Naive thymus-derived CD4-positive, alpha-beta T cell (primary cell): ENCODE data around the gene SERPINB1. TPM values are rescaled to one million over a fixed set of nuclear protein-coding genes. Genes with fewer than 3 reads are reported as not detected.

Source experiments
- ATAC-seq: fragments of 150-1000 bp; cut with Tn5 transposase; 2 replicates; pipeline ENCODE4 v1.10.0; 2021; ENCODE audit warnings: mild to moderate bottlenecking, moderate library complexity
- CTCF ChIA-PET: fragments of 350-600 bp; sonication (Branson Sonifier 250); formaldehyde crosslinking; loops from one replicate; lab custom pipeline; 2021; ENCODE audit warnings: antibody characterized with exemption; lab: Charles Lee
- POLR2A ChIA-PET: fragments of 350-600 bp; sonication (Branson Sonifier 250); formaldehyde crosslinking; loops from one replicate; lab custom pipeline; 2021; ENCODE audit warnings: antibody characterized with exemption, inconsistent platforms; lab: Charles Lee
- DNase-seq, 9 donors: peaks; one replicate each; pipeline versions ENCODE4 v3.0.0 to v3.0.0-alpha.2; 2020 to 2022; ENCODE audit warnings: mixed read lengths in 1 of 9
- H3K27ac ChIP-seq: one replicate; pipeline ENCODE4 v1.7.0; 2013; ENCODE audit warnings: mild to moderate bottlenecking, low read depth, low read length, moderate library complexity
- H3K27me3 ChIP-seq, 2 donors: one replicate each; pipeline ENCODE4 v1.7.0; 2013; ENCODE audit warnings: low read length in 2 of 2, mild to moderate bottlenecking in 2 of 2, moderate library complexity in 2 of 2; ENCODE audit not compliant: control insufficient read depth in 2 of 2, insufficient read depth in 2 of 2
- H3K36me3 ChIP-seq, 3 experiments: 1 replicate in 2 of 3; 2 replicates in 1 of 3; pipeline ENCODE4 v1.7.0; 2013; ENCODE audit warnings: low read length in 3 of 3, mild to moderate bottlenecking in 3 of 3, moderate library complexity in 1 of 3; ENCODE audit not compliant: insufficient read depth in 3 of 3, control insufficient read depth in 2 of 3
- H3K4me1 ChIP-seq, 2 donors: one replicate each; pipeline ENCODE4 v1.7.0; 2013; ENCODE audit warnings: low read length in 2 of 2, mild to moderate bottlenecking in 2 of 2, moderate library complexity in 1 of 2; ENCODE audit not compliant: control insufficient read depth in 2 of 2, insufficient read depth in 2 of 2
- H3K4me3 ChIP-seq: 2 replicates; pipeline ENCODE4 v1.7.0; 2013; ENCODE audit warnings: mild to moderate bottlenecking, low read length
- H3K9me3 ChIP-seq, 3 experiments: 1 replicate in 2 of 3; 2 replicates in 1 of 3; pipeline ENCODE4 v1.7.0; 2013; ENCODE audit warnings: low read length in 3 of 3; ENCODE audit not compliant: control insufficient read depth in 2 of 3
- H3K27ac Mint-ChIP-seq, 9 donors: one replicate each; pipeline ENCODE4 v1.8.0; 2020 to 2022; ENCODE audit warnings: mixed read lengths in 9 of 9, mild to moderate bottlenecking in 8 of 9, moderate library complexity in 5 of 9, inconsistent platforms in 2 of 9
- H3K27me3 Mint-ChIP-seq, 5 donors: one replicate each; pipeline ENCODE4 v1.8.0; 2021 to 2022; ENCODE audit warnings: mixed read lengths in 5 of 5, mild to moderate bottlenecking in 1 of 5
- H3K36me3 Mint-ChIP-seq, 5 donors: one replicate each; pipeline ENCODE4 v1.8.0; 2020 to 2022; ENCODE audit warnings: mixed read lengths in 5 of 5, mild to moderate bottlenecking in 3 of 5, inconsistent platforms in 1 of 5
- H3K4me1 Mint-ChIP-seq, 7 donors: one replicate each; pipeline ENCODE4 v1.8.0; 2020 to 2022; ENCODE audit warnings: mixed read lengths in 7 of 7, mild to moderate bottlenecking in 3 of 7, inconsistent platforms in 1 of 7
- H3K4me3 Mint-ChIP-seq, 10 donors: one replicate each; pipeline ENCODE4 v1.8.0; 2020 to 2022; ENCODE audit warnings: mild to moderate bottlenecking in 10 of 10, mixed read lengths in 10 of 10, moderate library complexity in 6 of 10, inconsistent platforms in 2 of 10
- H3K9me3 Mint-ChIP-seq, 11 donors: one replicate each; pipeline ENCODE4 v1.8.0; 2020 to 2022; ENCODE audit warnings: mixed read lengths in 11 of 11, mild to moderate bottlenecking in 4 of 11, inconsistent platforms in 1 of 11, moderate library complexity in 1 of 11
- intact Hi-C, 2 donors: fragments of 100-400 bp; cut with micrococcal nuclease; formaldehyde crosslinking; loops; one replicate each; pipeline ENCODE4 v1.15.1; 2023
- polyA plus RNA-seq, 2 donors: library from polyadenylated mRNA; unstranded; fragments of 300-500 nt; fragmentation: Illumina TruSeq; gene quantifications; one replicate each; pipeline ENCODE4 v1.2.3, GENCODE V29; 2021
- total RNA-seq, 6 experiments: library from RNA in 5 of 6; stranded (reverse) in 5 of 6; gene quantifications; 1 replicate in 5 of 6; 2 replicates in 1 of 6; pipeline ENCODE4 v1.2.3 and lab custom pipeline; 2021 to 2026

Gene SERPINB1
- total RNA-seq = 100 to 1,000 TPM in 1 of 5 experiments, 10 to 100 TPM in 4; 43.8 to 108 (median 62.5) TPM
- 100 to 1,000 TPM; 129 to 135 TPM for polyA plus RNA-seq
- 61.2 reads per million, percentile 75 among the genes with 10 or more reads in this experiment for total RNA-seq (lab: John Stamatoyannopoulos, UW)

DNA sequence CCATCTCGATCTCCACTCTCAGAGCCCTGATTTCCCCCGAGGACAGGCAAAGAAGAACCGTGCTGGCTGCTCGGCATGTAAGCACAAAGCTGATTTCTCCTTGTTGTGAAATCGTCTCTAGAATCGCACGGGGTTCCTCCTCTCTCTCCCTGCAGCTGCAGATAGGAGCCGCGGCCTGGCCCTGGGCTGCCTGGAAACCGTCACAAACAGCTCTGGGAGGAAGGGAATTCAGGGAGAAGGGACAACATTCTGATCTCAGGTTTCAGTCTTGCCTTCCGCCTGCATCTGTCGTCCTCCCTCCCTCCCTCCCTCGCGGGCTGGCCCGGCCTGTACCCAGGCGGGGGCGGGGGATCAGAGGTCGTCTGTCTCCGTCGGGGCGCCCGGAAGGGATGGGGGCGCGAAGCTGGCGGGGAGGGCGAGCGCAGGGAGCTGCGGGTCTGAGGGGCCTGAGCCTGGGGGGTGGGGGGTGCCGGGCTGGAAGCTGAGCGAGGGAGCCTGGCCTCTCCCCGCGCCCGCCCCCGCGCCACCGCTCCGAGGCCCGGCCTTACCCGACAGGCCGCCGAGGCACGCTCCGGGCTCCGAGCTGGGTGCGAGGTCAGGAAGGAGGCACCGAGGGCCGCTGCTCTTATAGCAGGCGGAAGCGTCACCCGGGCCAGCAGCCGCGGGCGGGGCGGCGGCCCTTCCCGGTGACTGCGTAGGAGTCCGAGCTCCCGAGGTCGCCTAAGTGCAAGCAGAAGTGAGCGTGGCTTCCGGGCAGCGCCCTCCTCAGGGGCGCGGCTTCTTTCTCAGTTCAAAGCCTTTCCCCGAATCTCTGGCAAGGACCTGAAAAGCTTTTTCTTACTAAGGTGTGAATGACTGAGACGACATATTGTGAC, at the start of gene SERPINB1:
TSS of gene SERPINB1 (minus strand) at position 600 of the 875 bp plus-strand sequence. CDS start 1,277 bp downstream, outside the sequence.
- H3K27me3 ChIP-seq = no peaks in the 10 kb centered on the region
- H3K9me3 ChIP-seq = no peaks in the 10 kb centered on the region
- peaks cover 0 to 16% (median 6%) of the 10 kb centered on the region in 3 experiments for H3K36me3 ChIP-seq
- intact Hi-C loops = loop anchor here (1.0 to 5.0 kb wide), 9 partner anchors 17 to 1296 kb away; partner anchors contain the start of genes WRNIP1 (in 2 of the 2), BPHL (in 1 of the 2), ECI2 (in 1 of the 2) and RIPK1 (in 1 of the 2)
- H3K36me3 Mint-ChIP-seq = peaks cover 0 to 26% (median 14%) of the 10 kb centered on the region in 5 donors
- ChIA-PET CTCF (interaction anchor here (0.8 to 4.1 kb wide), 14 partner anchors 8 to 214 kb away, joined by 3 to 23 read pairs (median 4); no protein-coding TSS in a partner anchor), POLR2A (interaction anchor here (0.6 to 9.8 kb wide), 45 partner anchors 9 to 1180 kb away, joined by 3 to 156 read pairs (median 5); partner anchors contain the start of genes NQO2, SERPINB6, SERPINB9 and WRNIP1)
- peak within 1 kb of the TSS; percentile 86 to 100 (median 92) for H3K4me3 Mint-ChIP-seq
- H3K9me3 Mint-ChIP-seq = no peaks in the 10 kb centered on the region
- peak; percentile 89 for ATAC-seq
- H3K27ac ChIP-seq = peak within 1 kb of the TSS; percentile 85
- peak within 1 kb of the TSS; percentile 69 for H3K4me3 ChIP-seq
- H3K4me1 ChIP-seq = peaks cover 16 to 29% of the 10 kb centered on the region in 2 donors
- peak; percentile 52 to 88 (median 67) for DNase-seq
- H3K27ac Mint-ChIP-seq = peak within 1 kb of the TSS; percentile 86 to 96 (median 95)
- peaks cover 33 to 68% (median 60%) of the 10 kb centered on the region in 7 donors for H3K4me1 Mint-ChIP-seq
- H3K27me3 Mint-ChIP-seq = no peaks in the 10 kb centered on the region

DNA sequence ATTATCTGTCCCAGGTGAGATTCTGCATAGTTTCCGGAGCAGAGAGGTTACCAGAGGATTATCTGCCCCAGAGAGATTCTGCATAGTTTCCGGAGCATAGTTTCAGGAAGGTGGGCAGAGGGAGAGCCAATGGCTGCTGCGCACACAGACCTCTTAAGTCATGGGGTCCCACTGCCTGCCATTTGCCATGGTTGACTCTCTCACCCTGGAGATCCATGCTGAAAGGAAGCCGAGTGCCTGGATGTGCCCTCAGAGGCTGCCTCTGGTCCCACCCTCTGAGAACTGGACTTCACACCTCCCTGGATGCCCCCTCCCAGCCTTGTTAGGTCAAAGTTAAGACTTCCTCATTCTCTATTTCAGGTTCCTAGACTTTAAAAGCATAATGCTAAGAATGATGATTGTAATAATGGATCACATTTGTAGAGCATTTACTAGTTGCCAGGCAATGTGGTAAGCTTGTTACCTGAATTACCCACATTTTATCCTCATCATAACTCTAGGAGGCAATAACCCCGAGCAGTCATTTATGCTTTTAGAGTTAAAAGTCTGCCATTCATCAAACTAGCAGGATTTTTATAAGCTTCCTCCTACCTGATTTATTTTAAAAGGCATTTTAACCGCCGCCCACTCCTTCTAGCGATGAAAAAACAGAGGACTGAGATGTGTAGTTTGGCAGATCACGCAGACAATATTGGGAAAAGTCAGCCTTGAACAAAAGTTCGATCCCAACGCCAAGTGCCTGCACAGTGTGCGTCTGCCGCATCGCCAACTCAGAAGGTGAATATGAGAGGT, 49.5 kb upstream of the SERPINB1 start:
- Histone ChIP-seq H3K36me3 (peaks cover 32 to 57% (median 52%) of the 10 kb centered on the region in 3 experiments), H3K9me3 (no peaks in the 10 kb centered on the region), H3K27ac (peak overlapping the region; percentile 69), H3K4me3 (peak overlapping the region; percentile 34), H3K4me1 (peaks cover 0 to 21% of the 10 kb centered on the region in 2 donors), H3K27me3 (no peaks in the 10 kb centered on the region)
- Mint-ChIP-seq H3K4me3 (peak overlapping the region; percentile 58 to 81 (median 69)), H3K27me3 (no peaks in the 10 kb centered on the region), H3K36me3 (peaks cover 41 to 76% (median 63%) of the 10 kb centered on the region in 5 donors), H3K27ac (peak overlapping the region; percentile 49 to 96 (median 90)), H3K4me1 (peaks cover 24 to 81% (median 70%) of the 10 kb centered on the region in 7 donors), H3K9me3 (no peaks in the 10 kb centered on the region)
- intact Hi-C loops = loop anchor here in 1 of 2 donors (1.0 to 5.0 kb wide), 4 partner anchors 10 to 124 kb away; partner anchors contain the start of gene WRNIP1
- DNase-seq = no peak
- CTCF ChIA-PET = interaction anchor here (0.7 to 5.0 kb wide), 8 partner anchors 10 to 165 kb away, joined by 3 to 40 read pairs (median 3); no protein-coding TSS in a partner anchor
- no peak for ATAC-seq
- POLR2A ChIA-PET = interaction anchor here (0.7 to 5.3 kb wide), 11 partner anchors 9 to 98 kb away, joined by 3 to 32 read pairs (median 11); partner anchors contain the start of genes SERPINB1 and SERPINB9

DNA sequence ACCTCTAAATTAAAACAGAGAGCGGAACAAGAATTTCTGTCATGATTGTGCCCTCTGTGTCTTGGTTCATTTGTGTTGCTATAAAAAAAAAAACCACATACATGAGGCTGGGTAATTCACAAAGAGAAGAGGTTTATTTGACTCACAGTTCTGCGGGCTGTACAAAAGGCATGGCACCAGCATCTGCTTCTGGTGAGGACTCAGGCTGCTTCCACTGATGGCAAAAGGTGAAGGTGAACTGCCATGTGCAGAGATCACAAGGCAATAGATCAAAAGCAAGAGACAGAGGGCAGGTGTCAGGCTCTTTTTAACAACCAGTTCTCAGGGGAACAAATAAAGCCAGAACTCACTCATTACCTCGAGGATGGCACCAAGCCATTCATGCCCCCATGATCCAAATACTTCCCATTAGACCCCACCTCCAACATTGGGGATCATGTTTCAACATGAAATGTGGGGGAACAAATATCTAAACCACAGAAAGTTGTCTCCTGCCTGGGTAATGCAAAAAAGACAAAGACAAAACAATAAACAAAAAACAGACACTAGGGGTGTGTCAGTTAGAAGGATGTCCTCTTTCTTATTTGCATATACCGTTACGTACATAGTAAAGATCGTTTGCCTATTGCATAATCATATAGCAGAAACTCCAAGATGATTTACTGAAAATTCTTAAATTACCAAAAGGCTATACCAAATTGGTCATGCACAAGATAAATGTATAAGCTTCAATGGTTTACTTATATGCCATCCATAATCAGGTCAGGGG, 44.5 kb upstream of the SERPINB1 start:
- Histone ChIP-seq H3K4me3 (no peak overlapping the region), H3K9me3 (no peaks in the 10 kb centered on the region), H3K4me1 (peaks cover 3 to 24% of the 10 kb centered on the region in 2 donors), H3K27me3 (no peaks in the 10 kb centered on the region), H3K36me3 (peaks cover 11 to 21% (median 14%) of the 10 kb centered on the region in 3 experiments), H3K27ac (peak overlapping the region; percentile 23)
- Mint-ChIP-seq H3K9me3 (peaks cover 0 to 7% (median 0%) of the 10 kb centered on the region in 11 donors), H3K4me1 (peaks cover 30 to 85% (median 74%) of the 10 kb centered on the region in 7 donors), H3K36me3 (peaks cover 31 to 59% (median 45%) of the 10 kb centered on the region in 5 donors), H3K27me3 (no peaks in the 10 kb centered on the region), H3K27ac (peak overlapping the region in 8 of 9 donors; percentile 39 to 90 (median 70)), H3K4me3 (peak overlapping the region in 5 of 10 donors; percentile 0 to 28 (median 16))
- ATAC-seq = peak; percentile 58
- CTCF ChIA-PET = interaction anchor here (0.7 kb wide), 1 partner anchor 40 kb away, joined by 3 read pairs; no protein-coding TSS in a partner anchor
- no peak for DNase-seq
- POLR2A ChIA-PET = no interaction called here
- intact Hi-C loops = loop anchor here in 1 of 2 donors (1.0 to 2.0 kb wide), 2 partner anchors 8 to 15 kb away; no protein-coding TSS in a partner anchor

DNA sequence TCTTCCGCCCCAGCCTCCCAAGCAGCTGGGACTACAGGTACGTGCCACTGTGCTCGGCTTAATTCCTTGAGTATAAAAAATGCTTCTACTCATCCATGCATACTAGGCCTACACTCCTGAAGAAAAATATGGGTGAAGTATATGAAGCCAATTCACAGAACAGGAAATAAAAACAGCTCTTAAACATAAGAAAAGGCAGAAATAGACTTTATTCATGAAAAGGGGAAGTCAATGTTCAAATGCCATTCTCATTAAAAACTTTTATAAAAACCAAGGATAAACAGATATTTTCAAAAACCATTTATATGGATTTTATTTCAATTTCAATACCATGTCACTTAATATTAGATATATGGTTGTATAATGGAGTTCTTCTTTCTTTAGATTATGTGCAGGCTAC, 43.1 kb upstream of the SERPINB1 start:
- Mint-ChIP-seq H3K4me1 (peaks cover 40 to 85% (median 74%) of the 10 kb centered on the region in 7 donors), H3K9me3 (peaks cover 0 to 14% (median 0%) of the 10 kb centered on the region in 11 donors), H3K4me3 (no peak overlapping the region), H3K27me3 (no peaks in the 10 kb centered on the region), H3K27ac (peak overlapping the region in 6 of 9 donors; percentile 42 to 90 (median 52)), H3K36me3 (peaks cover 22 to 52% (median 31%) of the 10 kb centered on the region in 5 donors)
- no peaks in the 10 kb centered on the region for H3K9me3 ChIP-seq
- no peak for ATAC-seq
- peak overlapping the region; percentile 23 for H3K27ac ChIP-seq
- no peaks in the 10 kb centered on the region for H3K27me3 ChIP-seq
- H3K4me1 ChIP-seq = peaks cover 14 to 24% of the 10 kb centered on the region in 2 donors
- H3K4me3 ChIP-seq = no peak overlapping the region
- no peak for DNase-seq
- ChIA-PET CTCF (interaction anchor here (0.7 to 2.2 kb wide), 2 partner anchors 29 to 39 kb away, joined by 3 to 11 read pairs; no protein-coding TSS in a partner anchor), POLR2A (interaction anchor here (0.6 to 2.2 kb wide), 8 partner anchors 13 to 179 kb away, joined by 3 to 23 read pairs (median 4); no protein-coding TSS in a partner anchor)
- intact Hi-C loops = no loop called here
- H3K36me3 ChIP-seq = peaks cover 0 to 8% (median under 1%) of the 10 kb centered on the region in 3 experiments

DNA sequence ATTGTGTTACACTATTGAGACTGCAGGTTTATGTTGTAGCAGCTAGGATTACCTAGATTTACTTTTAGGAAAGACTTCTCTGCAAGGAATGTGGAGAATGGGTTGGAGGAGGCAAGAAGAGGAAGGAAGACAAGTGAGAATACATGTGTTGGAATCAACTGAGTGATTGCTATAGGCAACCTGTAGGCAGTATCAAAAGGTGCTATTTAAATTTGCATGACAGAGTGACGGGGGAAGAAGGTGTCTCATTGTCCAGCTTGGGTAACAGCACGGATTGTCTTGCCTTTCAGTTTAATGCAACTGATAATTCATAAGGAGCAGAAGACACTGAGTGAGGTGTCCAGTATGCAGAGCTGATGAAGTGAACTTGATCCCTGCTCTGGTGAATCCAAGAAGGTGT, 42.0 kb upstream of the SERPINB1 start:
- Mint-ChIP-seq H3K4me3 (peak overlapping the region in 3 of 10 donors; percentile 2 to 52 (median 42)), H3K9me3 (peaks cover 0 to 18% (median 5%) of the 10 kb centered on the region in 11 donors), H3K27me3 (no peaks in the 10 kb centered on the region), H3K4me1 (peaks cover 46 to 90% (median 82%) of the 10 kb centered on the region in 7 donors), H3K27ac (peak overlapping the region in 8 of 9 donors; percentile 54 to 90 (median 68)), H3K36me3 (peaks cover 14 to 52% (median 24%) of the 10 kb centered on the region in 5 donors)
- Histone ChIP-seq H3K27ac (no peak overlapping the region), H3K36me3 (no peaks in the 10 kb centered on the region), H3K4me3 (no peak overlapping the region), H3K27me3 (no peaks in the 10 kb centered on the region), H3K4me1 (peaks cover 25 to 33% of the 10 kb centered on the region in 2 donors), H3K9me3 (no peaks in the 10 kb centered on the region)
- CTCF ChIA-PET = interaction anchor here (0.6 to 2.2 kb wide), 4 partner anchors 28 to 41 kb away, joined by 3 to 11 read pairs (median 3); no protein-coding TSS in a partner anchor
- intact Hi-C loops = no loop called here
- POLR2A ChIA-PET = interaction anchor here (0.5 to 2.2 kb wide), 11 partner anchors 12 to 52 kb away, joined by 3 to 23 read pairs (median 4); no protein-coding TSS in a partner anchor
- ATAC-seq (no peak), DNase-seq (no peak)
